GM13977 (cell line): Measurements from ENCODE around the gene PFKP.

Source experiments
- DNase-seq: peaks from one replicate; pipeline ENCODE4 v3.0.0; 2012; ENCODE audit warnings: low spot score
- CTCF ChIP-seq: IDR thresholded peaks from 2 replicates; pipeline ENCODE4 v1.5.1; 2012; ENCODE audit warnings: mild to moderate bottlenecking, control low read depth; ENCODE audit not compliant: insufficient read depth; ENCODE audit errors: extremely low read depth, missing control alignments
- in situ Hi-C: fragments of 300-500 bp; cut with MboI; formaldehyde crosslinking; loops from one replicate; pipeline ENCODE4 v1.12.0; 2022; ENCODE audit warnings: low sequenced_read_pairs, low pct_unique_long_range_greater_than_20kb, mixed read lengths, inconsistent platforms; ENCODE audit not compliant: unreplicated experiment

Gene PFKP

GRCh38 chr10:3034616-3035015 is 32.7 kb upstream of the PFKP start:
- TF ChIP-seq CTCF = no peak
- DNase-seq = no peak
- in situ Hi-C loops = no loop called here

GRCh38 chr10:3036155-3037021 is 31.0 kb upstream of the PFKP start:
- in situ Hi-C loops = no loop called here
- DNase-seq = peak; percentile 41
- no peak for TF ChIP-seq CTCF

- no peak for DNase-seq
- no peak for TF ChIP-seq CTCF
- in situ Hi-C loops = no loop called here
Observed at GRCh38 chr10:3037182-3037581, 30.2 kb upstream of the PFKP start.

GRCh38 chr10:3040069-3040468 is 27.3 kb upstream of the PFKP start:
- in situ Hi-C loops = no loop called here
- no peak for DNase-seq
- no peak for TF ChIP-seq CTCF

GRCh38 chr10:3042589-3042988 is 24.8 kb upstream of the PFKP start:
- in situ Hi-C loops = no loop called here
- TF ChIP-seq CTCF = no peak

GRCh38 chr10:3043512-3044368 is 23.6 kb upstream of the PFKP start:
- in situ Hi-C loops = no loop called here
- peak; percentile 88 for TF ChIP-seq CTCF
- peak; percentile 81 for DNase-seq

More at GRCh38 chr10:3042589-3042988, 24.8 kb upstream of the PFKP start:
- DNase-seq = no peak
